H1 (cell line): ENCODE results near the gene MB.

ENCODE experiments used
- CBX5 ChIP-seq: fragments of 300-800, 300-1000 bp; sonication (generic); IDR thresholded peaks from 2 replicates; pipeline ENCODE4 v1.7.1; 2016; ENCODE audit warnings: antibody characterized with exemption, low read length, low read depth
- CTCF ChIP-seq, 3 experiments: IDR thresholded peaks; 1 replicate in 2 of 3; 2 replicates in 1 of 3; pipeline versions ENCODE4 v1.5.1 to v1.6.1; 2011; ENCODE audit warnings: low read length in 3 of 3, mild to moderate bottlenecking in 3 of 3, inconsistent platforms in 2 of 3, low read depth in 1 of 3, moderate library complexity in 1 of 3; ENCODE audit not compliant: insufficient read depth in 1 of 3; ENCODE audit errors: control extremely low read depth in 1 of 3
- EP300 ChIP-seq, 2 experiments: IDR thresholded peaks; 1 replicate in 1 of 2; 2 replicates in 1 of 2; pipeline ENCODE4 v1.6.1; 2011 to 2012; ENCODE audit warnings: low read depth in 2 of 2, low read length in 2 of 2, mild to moderate bottlenecking in 2 of 2, borderline replicate concordance in 1 of 2, inconsistent platforms in 1 of 2, moderate library complexity in 1 of 2
- EZH2 ChIP-seq: fragments of 200-600 bp; sonication (generic); IDR thresholded peaks from 2 replicates; pipeline ENCODE4 v1.7.1; 2012; ENCODE audit warnings: low read depth, mild to moderate bottlenecking, moderate library complexity, low read length, inconsistent platforms; ENCODE audit not compliant: severe bottlenecking
- GTF2F1 ChIP-seq: IDR thresholded peaks from 2 replicates; pipeline ENCODE4 v1.6.1; 2012; ENCODE audit warnings: low read depth, low read length, improper control_type of control experiment, borderline replicate concordance
- MAX ChIP-seq: IDR thresholded peaks from 2 replicates; pipeline ENCODE4 v1.6.1; 2012; ENCODE audit warnings: inconsistent platforms
- POLR2A ChIP-seq, 2 experiments: IDR thresholded peaks; 1 replicate in 1 of 2; 2 replicates in 1 of 2; pipeline ENCODE4 v1.6.1; 2011; ENCODE audit warnings: low read depth in 2 of 2, low read length in 2 of 2, mild to moderate bottlenecking in 2 of 2; ENCODE audit errors: control extremely low read depth in 1 of 2
- RAD21 ChIP-seq, 2 experiments: IDR thresholded peaks in 1 of 2; conservative IDR thresholded peaks in 1 of 2; 2 replicates each; pipeline ENCODE4 v1.6.1; 2011; ENCODE audit warnings: low read depth in 2 of 2, low read length in 2 of 2, improper control_type of control experiment in 1 of 2, inconsistent platforms in 1 of 2, mild to moderate bottlenecking in 1 of 2, moderate library complexity in 1 of 2
- SIN3A ChIP-seq, 2 experiments: IDR thresholded peaks in 1 of 2; conservative IDR thresholded peaks in 1 of 2; 2 replicates each; pipeline ENCODE4 v1.6.1; 2011 to 2012; ENCODE audit warnings: low read length in 2 of 2, improper control_type of control experiment in 1 of 2, low read depth in 1 of 2, mild to moderate bottlenecking in 1 of 2
- SP1 ChIP-seq: IDR thresholded peaks from 2 replicates; pipeline ENCODE4 v1.6.1; 2011; ENCODE audit warnings: low read depth, low read length
- TAF1 ChIP-seq: IDR thresholded peaks from 2 replicates; pipeline ENCODE4 v1.6.1; 2011; ENCODE audit warnings: mild to moderate bottlenecking, low read depth, low read length
- TCF12 ChIP-seq: IDR thresholded peaks from 2 replicates; pipeline ENCODE4 v1.6.1; 2011; ENCODE audit warnings: low read depth, mild to moderate bottlenecking, low read length
- USF2 ChIP-seq: IDR thresholded peaks from 2 replicates; pipeline ENCODE4 v1.6.1; 2011; ENCODE audit warnings: low read length, improper control_type of control experiment

- TF ChIP-seq TAF1 (no peak), CTCF (IDR thresholded peaks at IDR 0.05; ENCODE audit: control extremely low read depth in 1 of 3, insufficient read depth in 1 of 3, low read depth in 1 of 3, low read length in 3 of 3) (no peak), CBX5 (no peak), USF2 (no peak), MAX (no peak), SP1 (no peak), RAD21 (IDR thresholded peaks at IDR 0.05 in 1 of 2, conservative IDR thresholded peaks at IDR 0.05 in 1 of 2; ENCODE audit: low read depth in 2 of 2, low read length in 2 of 2) (no peak), POLR2A (IDR thresholded peaks at IDR 0.05; ENCODE audit: control extremely low read depth in 1 of 2, low read depth in 2 of 2, low read length in 2 of 2) (no peak), EZH2 (no peak), TCF12 (no peak), GTF2F1 (no peak), EP300 (IDR thresholded peaks at IDR 0.05; ENCODE audit: borderline replicate concordance in 1 of 2, low read depth in 2 of 2, low read length in 2 of 2) (no peak), SIN3A (conservative IDR thresholded peaks at IDR 0.05 in 1 of 2, IDR thresholded peaks at IDR 0.05 in 1 of 2; ENCODE audit: low read depth in 1 of 2, low read length in 2 of 2) (no peak)
Measured at GRCh38 chr22:35590634-35591295, 26.4 kb downstream of the MB start.
